Measurements from ENCODE around the gene ZFHX2. TPM values are rescaled to one million over a fixed set of nuclear protein-coding genes. Genes with fewer than 3 reads are reported as not detected.
"Not testable (repeated sequence)": the region's sequence is repeated elsewhere in the genome, so short reads cannot be mapped to it uniquely, and the experiment has no call there.

Gene ZFHX2
- polyA plus RNA-seq, 1 experiment = 0.09 TPM

- DNase-seq (ENCODE audit: low read depth, low spot score) = no peak
- POLR2A ChIA-PET = no interaction called here
- peak; percentile 69 for TF ChIP-seq CTCF (IDR thresholded peaks at IDR 0.05; ENCODE audit: low read depth, low read length)
Observed at GRCh38 chr14:23539248-23540140, 12.1 kb downstream of the ZFHX2 start.

GRCh38 chr14:23538785-23539184, 12.8 kb downstream of the ZFHX2 start:
- POLR2A ChIA-PET = no interaction called here
- no peak for TF ChIP-seq CTCF (IDR thresholded peaks at IDR 0.05; ENCODE audit: low read depth, low read length)
- Histone ChIP-seq H3K27me3 (ENCODE audit: control insufficient read depth, insufficient read depth, low read length) (peaks cover 4% of the 10 kb centered on the region), H3K27ac (ENCODE audit: low read depth, low read length) (no peak overlapping the region), H3K4me3 (ENCODE audit: low read depth, low read length) (no peak overlapping the region), H3K9me3 (ENCODE audit: control insufficient read depth, insufficient read depth, low read length) (no peaks in the 10 kb centered on the region)
- no peak for DNase-seq (ENCODE audit: low read depth, low spot score)
- CTCF ChIA-PET = interaction anchor here (0.6 to 2.6 kb wide), 10 partner anchors 11 to 62 kb away, joined by 3 to 16 read pairs (median 4); no protein-coding TSS in a partner anchor

More at GRCh38 chr14:23539248-23540140, 12.1 kb downstream of the ZFHX2 start:
- no peak overlapping the region for H3K4me3 ChIP-seq (ENCODE audit: low read depth, low read length)
- no peaks in the 10 kb centered on the region for H3K9me3 ChIP-seq (ENCODE audit: control insufficient read depth, insufficient read depth, low read length)
- peaks cover 7% of the 10 kb centered on the region for H3K27me3 ChIP-seq (ENCODE audit: control insufficient read depth, insufficient read depth, low read length)
- CTCF ChIA-PET = interaction anchor here (0.5 to 2.6 kb wide), 10 partner anchors 10 to 75 kb away, joined by 3 to 16 read pairs (median 4); no protein-coding TSS in a partner anchor
- no peak overlapping the region for H3K27ac ChIP-seq (ENCODE audit: low read depth, low read length)

GRCh38 chr14:23538050-23538718, 13.4 kb downstream of the ZFHX2 start:
- Histone ChIP-seq H3K27ac (ENCODE audit: low read depth, low read length) (no peak overlapping the region), H3K27me3 (ENCODE audit: control insufficient read depth, insufficient read depth, low read length) (peaks cover 4% of the 10 kb centered on the region), H3K9me3 (ENCODE audit: control insufficient read depth, insufficient read depth, low read length) (no peaks in the 10 kb centered on the region; the same call in 1 of the 2 replicates), H3K4me3 (ENCODE audit: low read depth, low read length) (no peak overlapping the region)
- no peak for DNase-seq (ENCODE audit: low read depth, low spot score)
- CTCF ChIA-PET = interaction anchor here (0.9 to 2.6 kb wide), 8 partner anchors 13 to 61 kb away, joined by 3 to 16 read pairs (median 4); no protein-coding TSS in a partner anchor
- POLR2A ChIA-PET = no interaction called here
- no peak for TF ChIP-seq CTCF (IDR thresholded peaks at IDR 0.05; ENCODE audit: low read depth, low read length)

GRCh38 chr14:23537351-23538049, 14.1 kb downstream of the ZFHX2 start:
- no peak for DNase-seq (ENCODE audit: low read depth, low spot score)
- Histone ChIP-seq H3K27me3 (ENCODE audit: control insufficient read depth, insufficient read depth, low read length) (peaks cover 4% of the 10 kb centered on the region), H3K9me3 (ENCODE audit: control insufficient read depth, insufficient read depth, low read length) (no peaks in the 10 kb centered on the region; the same call in 1 of the 2 replicates), H3K27ac (ENCODE audit: low read depth, low read length) (no peak overlapping the region), H3K4me3 (ENCODE audit: low read depth, low read length) (no peak overlapping the region)
- no peak for TF ChIP-seq CTCF (IDR thresholded peaks at IDR 0.05; ENCODE audit: low read depth, low read length)
- CTCF ChIA-PET = interaction anchor here (0.6 to 2.6 kb wide), 7 partner anchors 12 to 209 kb away, joined by 3 to 16 read pairs (median 4); no protein-coding TSS in a partner anchor
- POLR2A ChIA-PET = no interaction called here

GRCh38 chr14:23536906-23537305, 14.7 kb downstream of the ZFHX2 start:
- CTCF ChIA-PET = interaction anchor here (0.6 to 1.1 kb wide), 4 partner anchors 26 to 208 kb away, joined by 3 to 9 read pairs (median 4); no protein-coding TSS in a partner anchor
- POLR2A ChIA-PET; H3K27ac ChIP-seq (ENCODE audit: low read depth, low read length); H3K27me3 ChIP-seq (ENCODE audit: control insufficient read depth, insufficient read depth, low read length); H3K4me3 ChIP-seq (ENCODE audit: low read depth, low read length); H3K9me3 ChIP-seq (ENCODE audit: control insufficient read depth, insufficient read depth, low read length); DNase-seq (ENCODE audit: low read depth, low spot score): not testable (repeated sequence)
